H1 (cell line): ENCODE data around the gene UGT1A9. TPM values are rescaled to one million over a fixed set of nuclear protein-coding genes. Genes with fewer than 3 reads are reported as not detected.

Source experiments
- CHD1 ChIP-seq: IDR thresholded peaks from 2 replicates; pipeline ENCODE4 v1.6.1; 2012; ENCODE audit warnings: low read depth, low read length, improper control_type of control experiment
- NANOG ChIP-seq: IDR thresholded peaks from 2 replicates; pipeline ENCODE4 v1.6.1; 2011; ENCODE audit warnings: low read length, low read depth, mild to moderate bottlenecking, inconsistent platforms; ENCODE audit not compliant: insufficient read depth, poor library complexity, severe bottlenecking
- POLR2AphosphoS5 ChIP-seq: IDR thresholded peaks from 2 replicates; pipeline ENCODE4 v1.6.1; 2011; ENCODE audit warnings: low read depth, low read length
- RNF2 ChIP-seq: fragments of 200-900, 300-1000 bp; sonication (generic); IDR thresholded peaks from 2 replicates; pipeline ENCODE4 v1.7.1; 2016; ENCODE audit warnings: borderline replicate concordance, low read depth, mild to moderate bottlenecking, antibody characterized with exemption, low read length; ENCODE audit not compliant: poor library complexity, severe bottlenecking; ENCODE audit errors: missing control alignments
- RXRA ChIP-seq: IDR thresholded peaks from 2 replicates; pipeline ENCODE4 v1.6.1; 2011; ENCODE audit warnings: low read depth, mild to moderate bottlenecking, low read length, moderate library complexity; ENCODE audit not compliant: insufficient read depth
- polyA plus RNA-seq, 7 experiments: library from polyadenylated mRNA; depleted of rRNA in 3 of 7; stranded (reverse) in 5 of 7; unstranded in 2 of 7; fragments of >200 nt in 5 of 7; fragments of 200-250 nt in 2 of 7; gene quantifications; 1 replicate in 5 of 7; 2 replicates in 1 of 7; 4 replicates in 1 of 7; pipeline versions ENCODE4 v1.2.1 to v1.2.3, GENCODE V29; 2011 to 2013; ENCODE audit warnings: missing spikeins in 2 of 7, mixed read lengths in 2 of 7
- total RNA-seq: library from RNA; stranded (reverse); fragmentation: NEBNext Ultra II Directional; extraction: Animal tissue kit (Norgen Biotek cat#: 25700); gene quantifications from 2 replicates; pipeline ENCODE4 v1.2.1, GENCODE V29; 2021

The UGT1A9 gene
- total and polyA plus RNA-seq, 2 of the 8 experiments (the other 6 are each of a cell fraction or from before 2014, with no cell fraction given): not detected

DNA sequence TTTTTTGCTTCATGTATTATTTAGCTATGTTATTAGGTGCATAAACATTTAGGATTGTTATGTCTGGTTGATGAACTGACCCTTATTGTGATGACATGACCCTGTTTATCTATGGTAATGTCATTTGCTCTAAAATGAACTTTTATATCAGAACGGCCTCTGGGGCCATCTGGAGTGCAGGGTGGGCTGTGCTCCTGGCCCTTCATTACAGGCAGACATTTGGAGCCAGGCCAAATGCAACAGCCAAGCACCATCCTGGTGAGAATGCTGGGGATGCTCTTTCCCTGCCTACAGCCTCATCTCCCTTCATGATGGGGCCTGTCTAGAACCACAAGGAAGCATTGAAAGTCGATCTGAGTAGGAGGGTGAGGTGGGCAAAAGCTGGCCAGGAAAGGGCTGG lies 144.6 kb downstream of the UGT1A9 start (continued):
- TF ChIP-seq NANOG (no peak), CHD1 (no peak), RNF2 (no peak), RXRA (no peak), POLR2AphosphoS5 (no peak)
- TF ChIP-seq, all 59 proteins: peak for 0
